ENCODE results near the gene HABP2. TPM values are rescaled to one million over a fixed set of nuclear protein-coding genes. Genes with fewer than 3 reads are reported as not detected.
A peak's percentile ranks its signal among the peaks of the same experiment; 100 is the strongest.

The HABP2 gene
- total RNA-seq, 4 donors from 2014 or later = 0.72 TPM; not detected in 3

- 72% methylated on average over 5 of the region's 5 CpGs for WGBS
- Histone ChIP-seq H3K9me3 (no peaks in the 10 kb centered on the region), H3K4me3 (no peak overlapping the region), H3K27me3 (no peaks in the 10 kb centered on the region), H3K27ac (no peak overlapping the region), H3K4me1 (peaks cover 19% of the 10 kb centered on the region), H3K36me3 (no peaks in the 10 kb centered on the region)
- no peak for DNase-seq (ENCODE audit: low spot score in 2 of 2)
- TF ChIP-seq POLR2AphosphoS5 (IDR thresholded peaks at IDR 0.05) (no peak), EP300 (IDR thresholded peaks at IDR 0.05) (no peak), POLR2A (IDR thresholded peaks at IDR 0.05) (no peak), CTCF (IDR thresholded peaks at IDR 0.05) (no peak)
Measured at GRCh38 chr10:113560071-113560470, 7.2 kb downstream of the HABP2 start.

GRCh38 chr10:113561214-113561613, 8.4 kb downstream of the HABP2 start:
- peaks cover 19% of the 10 kb centered on the region for H3K4me1 ChIP-seq
- H3K27ac ChIP-seq = no peak overlapping the region
- TF ChIP-seq CTCF (IDR thresholded peaks at IDR 0.05) (no peak), POLR2A (IDR thresholded peaks at IDR 0.05) (no peak), POLR2AphosphoS5 (IDR thresholded peaks at IDR 0.05) (no peak), EP300 (IDR thresholded peaks at IDR 0.05) (no peak)
- no peak for DNase-seq (ENCODE audit: low spot score in 2 of 2)
- H3K27me3 ChIP-seq = no peaks in the 10 kb centered on the region
- no peaks in the 10 kb centered on the region for H3K36me3 ChIP-seq
- no peaks in the 10 kb centered on the region for H3K9me3 ChIP-seq
- H3K4me3 ChIP-seq = no peak overlapping the region
- WGBS = 89% methylated on average over 3 of the region's 3 CpGs

GRCh38 chr10:113562069-113562468, 9.2 kb downstream of the HABP2 start:
- H3K27me3 ChIP-seq = no peaks in the 10 kb centered on the region
- no peak overlapping the region for H3K4me3 ChIP-seq
- peaks cover 18% of the 10 kb centered on the region for H3K4me1 ChIP-seq
- WGBS = 79% methylated on average over 6 of the region's 6 CpGs
- TF ChIP-seq CTCF (IDR thresholded peaks at IDR 0.05) (no peak), EP300 (IDR thresholded peaks at IDR 0.05) (no peak), POLR2AphosphoS5 (IDR thresholded peaks at IDR 0.05) (no peak), POLR2A (IDR thresholded peaks at IDR 0.05) (no peak)
- H3K9me3 ChIP-seq = no peaks in the 10 kb centered on the region
- no peaks in the 10 kb centered on the region for H3K36me3 ChIP-seq
- no peak for DNase-seq (ENCODE audit: low spot score in 2 of 2)
- H3K27ac ChIP-seq = no peak overlapping the region

GRCh38 chr10:113562704-113563103, 9.9 kb downstream of the HABP2 start:
- DNase-seq (ENCODE audit: low spot score in 2 of 2) = no peak
- 92% methylated on average over 5 of the region's 5 CpGs for WGBS
- H3K27ac ChIP-seq = no peak overlapping the region
- H3K36me3 ChIP-seq = no peaks in the 10 kb centered on the region
- H3K4me1 ChIP-seq = peaks cover 13% of the 10 kb centered on the region
- H3K9me3 ChIP-seq = no peaks in the 10 kb centered on the region
- TF ChIP-seq POLR2AphosphoS5 (IDR thresholded peaks at IDR 0.05) (no peak), CTCF (IDR thresholded peaks at IDR 0.05) (no peak), EP300 (IDR thresholded peaks at IDR 0.05) (no peak), POLR2A (IDR thresholded peaks at IDR 0.05) (no peak)
- H3K4me3 ChIP-seq = no peak overlapping the region
- H3K27me3 ChIP-seq = no peaks in the 10 kb centered on the region

GRCh38 chr10:113563306-113564088, 10.6 kb downstream of the HABP2 start:
- Histone ChIP-seq H3K27me3 (no peaks in the 10 kb centered on the region), H3K36me3 (no peaks in the 10 kb centered on the region), H3K9me3 (no peaks in the 10 kb centered on the region), H3K4me1 (peaks cover 5% of the 10 kb centered on the region), H3K27ac (no peak overlapping the region), H3K4me3 (peak overlapping the region; percentile 43)
- WGBS = 8% methylated on average over 17 of the region's 18 CpGs
- TF ChIP-seq EP300 (IDR thresholded peaks at IDR 0.05) = peak; percentile 28
- no peak for TF ChIP-seq POLR2AphosphoS5 (IDR thresholded peaks at IDR 0.05)
- peak; percentile 91 to 98 for TF ChIP-seq CTCF (IDR thresholded peaks at IDR 0.05)
- peak; percentile 79 to 87 for DNase-seq (ENCODE audit: low spot score in 2 of 2)

All from suprapubic skin (tissue), 4 donors.